Adrenal gland (tissue), 12 donors: ENCODE data around the gene FXYD3. TPM values are rescaled to one million over a fixed set of nuclear protein-coding genes. Genes with fewer than 3 reads are reported as not detected.
A peak's percentile ranks its signal among the peaks of the same experiment; 100 is the strongest.

Experiments
- DNase-seq, 7 donors: peaks; one replicate each; pipeline ENCODE4 v3.0.0-alpha.2; 2019 to 2020
- H3K27ac ChIP-seq, 5 donors: fragments of 200-600 bp; sonication (generic) in 4 of 5; 1 replicate in 3 of 5; 2 replicates in 2 of 5; pipeline versions ENCODE4 v1.5.1 to v1.8.0; 2016 to 2020; ENCODE audit warnings: mild to moderate bottlenecking in 1 of 5
- H3K27me3 ChIP-seq: fragments of 200-600 bp; 2 replicates; pipeline ENCODE4 v1.8.0; 2021
- H3K36me3 ChIP-seq, 2 donors: fragments of 200-600 bp; replicated peaks in 1 of 2; 1 replicate in 1 of 2; 2 replicates in 1 of 2; pipeline versions ENCODE4 v1.5.1 to v1.8.0; 2018 to 2022
- H3K4me1 ChIP-seq, 2 donors: fragments of 200-600 bp; replicated peaks in 1 of 2; 1 replicate in 1 of 2; 2 replicates in 1 of 2; pipeline versions ENCODE4 v1.5.1 to v1.8.0; 2018 to 2021
- H3K4me3 ChIP-seq, 4 donors: fragments of 200-600 bp; sonication (generic) in 3 of 4; one replicate each; pipeline ENCODE4 v1.5.1; 2016 to 2018
- H3K9me3 ChIP-seq, 3 donors: fragments of 200-600 bp; sonication (generic) in 1 of 3; replicated peaks in 1 of 3; 1 replicate in 2 of 3; 2 replicates in 1 of 3; pipeline versions ENCODE4 v1.5.1 to v1.8.0; 2016 to 2021
- CTCF ChIP-seq, 6 experiments: fragments of 450-650 bp in 4 of 6; fragments of 200-600 bp in 2 of 6; sonication (generic) in 1 of 6; IDR thresholded peaks; 1 replicate in 5 of 6; 2 replicates in 1 of 6; pipeline versions ENCODE4 v1.5.1 to v1.8.0; 2016 to 2021; ENCODE audit warnings: antibody characterized with exemption in 6 of 6, mild to moderate bottlenecking in 2 of 6, moderate library complexity in 1 of 6
- POLR2A ChIP-seq, 2 donors: fragments of 450-650 bp; IDR thresholded peaks; one replicate each; pipeline ENCODE4 v1.6.1; 2017; ENCODE audit warnings: antibody characterized with exemption in 2 of 2, mild to moderate bottlenecking in 2 of 2, moderate library complexity in 1 of 2
- WGBS, 4 donors: extraction: QIAGEN DNeasy Blood & Tissue Kit in 2 of 4; methylation state at CpG; one replicate each; pipeline versions ENCODE4 v1.1.5 to v1.1.7; 2013 to 2017; 5-methylcytosine and 5-hydroxymethylcytosine counted together
- intact Hi-C, 2 donors: fragments of 100-400 bp; cut with DNase I; formaldehyde crosslinking; loops; one replicate each; pipeline versions ENCODE4 v1.14.1 to v1.15.0; 2022 to 2023
- polyA plus RNA-seq, 3 donors: library from polyadenylated mRNA; stranded (reverse); fragments of 200-250 nt in 2 of 3; fragments of 350-450 nt in 1 of 3; fragmentation: Illumina TruSeq in 1 of 3; extraction: RNeasy Lipid Tissue Mini Kit (QIAGEN cat#74804) in 1 of 3; gene quantifications; one replicate each; pipeline ENCODE4 v1.2.3, GENCODE V29; 2013 to 2014
- total RNA-seq, 9 donors: library from RNA; depleted of rRNA in 4 of 9; stranded (reverse); fragments of >200 nt in 4 of 9; fragments of 120-200 nt in 1 of 9; fragmentation: NEBNext Ultra II Directional in 1 of 9; extraction: Animal tissue kit (Norgen Biotek cat#: 25700) in 1 of 9; gene quantifications; one replicate each; pipeline versions ENCODE4 v1.1.0 to v1.2.4, GENCODE V29; 2013 to 2023
- donor health status: healthy with polysubstance abuse.
- donor health status: Bipolar disorder and iron deficiency.
- donor health status: DM: yes; HTN: yes; CAD: no.
- donor health status: DM: no; HTN: no; CAD: no.
- donor health status: DM: no; HTN: no; CAD: no.
- donor health status: DM: yes; HTN: yes; CAD: no.

Gene FXYD3
- total and polyA plus RNA-seq, 12 donors: 0.34 to 4.6 (median 2.3) TPM; not detected in 4

GRCh38 chr19:35117799-35118198 lies 2.2 kb downstream of the FXYD3 start:
- intact Hi-C loops: no loop called here

GRCh38 chr19:35118268-35119020 lies 2.8 kb downstream of the FXYD3 start:
- H3K27ac ChIP-seq: peak overlapping the region in 1 of 5 donors; percentile 47

More at GRCh38 chr19:35117799-35118198, 2.2 kb downstream of the FXYD3 start:
- H3K4me3 ChIP-seq: no peak overlapping the region
- DNase-seq: no peak
- H3K36me3 ChIP-seq: no peaks in the 10 kb centered on the region
- no peaks in the 10 kb centered on the region for H3K9me3 ChIP-seq
- WGBS, 4 donors: 70 to 79% (median 73%) methylated on average over 10 to 11 of the region's 11 CpGs
- H3K27me3 ChIP-seq: no peaks in the 10 kb centered on the region
- H3K4me1 ChIP-seq: peaks cover 0 to 14% of the 10 kb centered on the region in 2 donors
- TF ChIP-seq POLR2A (IDR thresholded peaks at IDR 0.05) (no peak), CTCF (IDR thresholded peaks at IDR 0.05) (no peak)
- H3K27ac ChIP-seq: no peak overlapping the region

GRCh38 chr19:35119091-35119490 lies 3.5 kb downstream of the FXYD3 start:
- no peaks in the 10 kb centered on the region for H3K27me3 ChIP-seq
- intact Hi-C loops: no loop called here
- H3K9me3 ChIP-seq: no peaks in the 10 kb centered on the region
- WGBS, 4 donors: 74 to 90% (median 75%) methylated on average over 5 to 14 of the region's 14 CpGs
- no peak for DNase-seq
- peak overlapping the region in 1 of 5 donors; percentile 47 for H3K27ac ChIP-seq
- H3K4me3 ChIP-seq: no peak overlapping the region
- H3K4me1 ChIP-seq: peaks cover 0 to 22% of the 10 kb centered on the region in 2 donors
- no peaks in the 10 kb centered on the region for H3K36me3 ChIP-seq
- TF ChIP-seq POLR2A (IDR thresholded peaks at IDR 0.05) (no peak), CTCF (IDR thresholded peaks at IDR 0.05) (no peak)

More at GRCh38 chr19:35118268-35119020, 2.8 kb downstream of the FXYD3 start:
- peak in 1 of 7 donors; percentile 56 for DNase-seq
- Histone ChIP-seq H3K4me1 (peaks cover 0 to 15% of the 10 kb centered on the region in 2 donors), H3K9me3 (no peaks in the 10 kb centered on the region), H3K27me3 (no peaks in the 10 kb centered on the region), H3K36me3 (no peaks in the 10 kb centered on the region), H3K4me3 (no peak overlapping the region)
- intact Hi-C loops: no loop called here
- 78 to 88% (median 82%) methylated on average over 7 to 13 of the region's 13 CpGs for WGBS, 4 donors
- TF ChIP-seq CTCF (IDR thresholded peaks at IDR 0.05): no peak
- TF ChIP-seq POLR2A (IDR thresholded peaks at IDR 0.05): no peak

GRCh38 chr19:35119578-35120155 lies 4.0 kb downstream of the FXYD3 start:
- peak overlapping the region in 1 of 5 donors; percentile 47 for H3K27ac ChIP-seq
- H3K4me3 ChIP-seq: no peak overlapping the region
- 68 to 83% (median 75%) methylated on average over 9 of the region's 9 CpGs for WGBS, 4 donors
- TF ChIP-seq CTCF (IDR thresholded peaks at IDR 0.05): no peak
- TF ChIP-seq POLR2A (IDR thresholded peaks at IDR 0.05): no peak
- H3K36me3 ChIP-seq: no peaks in the 10 kb centered on the region
- H3K9me3 ChIP-seq: no peaks in the 10 kb centered on the region
- H3K4me1 ChIP-seq: peaks cover 0 to 26% of the 10 kb centered on the region in 2 donors
- intact Hi-C loops: no loop called here
- H3K27me3 ChIP-seq: no peaks in the 10 kb centered on the region
- peak in 1 of 7 donors; percentile 43 for DNase-seq
